TTC549 (cell line): ENCODE data around the gene TTPAL.

ENCODE experiments used
- FAIRE-seq: peaks from 2 replicates; lab custom pipeline; 2012; peaks lifted over from hg19 to GRCh38; lab: Jason Lieb, UNC

The TTPAL gene

DNA sequence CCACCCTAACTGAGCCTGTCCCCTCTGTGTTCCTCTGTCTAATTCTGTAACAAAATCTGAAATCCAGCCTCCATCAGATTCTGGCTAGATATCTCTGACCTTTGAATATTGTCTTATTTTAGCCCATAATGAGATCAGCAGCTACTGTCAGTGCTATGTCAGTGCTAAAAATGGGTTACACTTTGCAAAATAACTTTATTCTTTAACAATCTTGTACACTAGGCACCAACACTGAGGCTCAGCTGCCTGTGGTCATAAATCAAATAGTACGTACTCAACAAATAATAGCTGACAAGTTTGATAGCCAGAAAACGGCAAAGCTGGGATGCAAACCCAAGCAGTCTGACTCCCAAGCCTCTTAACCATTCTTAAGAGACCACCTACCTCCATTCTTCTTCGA lies 22.1 kb downstream of the TTPAL start:
- no peak for FAIRE-seq

DNA sequence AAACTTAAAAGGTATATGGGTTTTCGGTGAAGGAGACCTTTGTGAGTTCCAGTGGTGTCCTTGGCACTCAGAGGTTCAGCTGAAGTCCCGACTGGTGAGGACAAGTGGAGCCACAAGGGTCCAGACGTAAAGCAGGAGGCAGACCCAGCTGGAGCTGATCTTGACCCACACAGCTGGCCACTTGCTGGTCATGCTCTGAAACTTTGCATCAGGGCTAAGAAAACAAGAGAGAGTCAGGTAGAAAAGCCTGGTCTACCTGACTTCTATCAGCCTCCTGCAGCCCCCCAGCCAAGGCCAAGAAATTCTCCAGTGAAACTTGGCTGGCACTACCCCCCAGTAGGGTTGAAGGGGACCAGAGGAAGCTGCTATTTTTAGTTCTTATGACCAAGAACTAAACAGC lies 24.5 kb downstream of the TTPAL start:
- FAIRE-seq = no peak

DNA sequence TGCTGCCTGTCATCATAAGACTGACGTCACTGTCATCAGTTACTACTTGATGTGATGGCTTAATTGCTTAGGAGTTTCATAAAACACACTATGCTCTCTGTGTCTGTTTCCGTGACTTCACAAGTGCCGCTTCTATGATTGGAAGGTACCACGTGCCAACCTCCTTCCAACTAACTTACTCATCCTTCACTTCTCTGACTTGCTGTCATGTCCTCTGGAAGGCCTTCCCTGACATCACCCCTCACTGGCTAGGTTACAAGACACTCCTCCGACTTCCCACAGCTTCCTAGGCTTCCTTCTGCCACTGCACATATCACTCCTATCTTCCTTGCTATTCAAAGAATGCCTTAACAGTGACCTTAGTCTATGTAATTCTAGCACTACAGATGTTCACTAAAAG lies 25.8 kb downstream of the TTPAL start:
- no peak for FAIRE-seq

DNA sequence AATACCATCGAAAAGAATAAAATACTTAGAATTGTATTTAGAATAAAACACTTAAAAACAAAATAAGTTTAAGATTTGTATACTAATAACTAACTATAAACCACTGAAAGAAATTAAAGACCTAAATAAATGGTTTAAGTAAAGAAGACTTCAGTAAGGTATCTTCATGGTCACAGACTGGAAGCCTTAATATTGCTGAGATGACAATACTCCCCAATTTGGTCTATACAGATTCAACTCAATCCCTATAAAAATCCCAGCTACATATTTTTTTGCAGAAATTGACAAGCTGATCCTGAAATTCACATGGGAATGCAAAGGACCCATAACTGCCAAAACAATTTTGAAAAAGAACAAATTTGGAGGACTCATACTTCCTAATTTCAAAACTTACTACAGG lies 27.3 kb downstream of the TTPAL start:
- no peak for FAIRE-seq

DNA sequence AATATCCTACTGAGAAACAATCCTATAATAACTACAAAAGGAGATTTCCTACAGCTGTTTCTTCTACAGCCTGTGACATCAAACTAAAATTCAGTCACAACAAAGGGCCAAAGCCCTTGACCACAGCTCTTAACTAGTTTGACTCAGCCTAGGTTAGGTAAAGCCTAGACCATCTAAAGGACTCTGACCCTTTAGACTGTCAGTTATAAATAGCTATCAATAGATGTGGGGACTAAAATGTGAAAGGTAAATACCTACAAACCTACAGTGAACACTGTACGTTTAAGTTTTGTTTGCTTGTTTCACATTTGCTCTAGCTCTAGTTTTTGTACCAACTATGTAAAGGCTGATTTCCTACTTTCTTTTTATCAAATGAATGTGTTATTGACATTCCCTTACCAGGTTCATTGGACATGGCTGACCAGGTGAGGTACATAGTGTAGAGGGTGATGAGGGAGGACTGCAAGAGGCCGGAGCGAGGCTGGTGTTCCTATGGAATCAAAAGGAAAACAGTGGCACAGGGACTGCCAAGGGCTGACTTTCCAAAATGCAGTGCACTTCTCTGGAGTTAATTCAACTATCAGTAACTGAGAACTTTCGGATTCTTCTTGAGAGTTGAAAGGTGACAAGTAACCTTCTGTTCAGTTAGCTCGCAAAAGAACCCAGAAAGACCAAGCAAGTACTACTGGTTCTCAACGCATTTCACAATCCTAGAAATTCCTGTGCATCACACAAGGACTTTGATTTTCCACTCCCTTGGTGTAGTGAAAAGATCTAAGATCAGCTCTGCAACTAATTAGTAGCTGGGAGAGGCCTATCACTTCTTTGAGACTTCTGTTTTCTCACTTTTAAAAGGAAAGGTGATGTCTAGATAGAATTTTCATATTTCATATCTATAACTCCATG lies 29.0 kb downstream of the TTPAL start:
- no peak for FAIRE-seq

DNA sequence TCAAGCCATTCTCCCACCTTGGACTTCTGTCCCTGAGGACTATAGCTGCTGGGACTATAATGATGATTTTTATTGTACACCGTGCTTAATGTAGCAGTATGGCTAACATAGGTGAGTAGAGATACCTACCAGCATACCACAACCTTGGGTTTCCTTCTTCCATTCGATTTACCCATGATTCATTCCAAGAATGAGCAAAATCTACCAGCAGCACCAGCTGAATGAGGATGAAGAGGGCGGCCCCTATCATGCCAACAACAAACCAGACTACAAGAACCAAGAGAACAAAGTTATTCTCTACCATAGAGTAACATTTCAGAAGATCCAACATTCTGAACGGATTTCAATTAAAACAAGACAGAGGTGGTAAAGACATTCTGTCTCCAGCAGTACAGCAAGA lies 34.1 kb downstream of the TTPAL start:
- no peak for FAIRE-seq

DNA sequence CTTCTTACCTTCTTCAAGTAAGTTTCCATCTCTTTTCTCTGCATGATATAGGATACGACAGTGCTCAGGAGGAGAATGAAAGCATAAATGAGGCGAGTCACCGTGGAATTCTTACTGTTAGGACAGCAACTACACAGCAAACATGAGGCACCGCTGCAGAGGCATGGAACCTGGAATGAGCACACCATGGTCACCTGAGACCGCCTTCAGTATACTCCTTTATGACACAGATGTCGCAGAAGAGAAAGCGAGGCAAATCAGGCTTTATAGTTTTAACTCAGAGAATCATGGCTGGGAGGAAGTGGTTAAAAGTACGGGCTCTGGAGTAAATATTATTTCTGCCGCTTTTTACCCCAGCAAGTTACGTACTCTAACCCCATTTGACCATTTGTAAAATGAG lies 38.2 kb downstream of the TTPAL start:
- FAIRE-seq = no peak

DNA sequence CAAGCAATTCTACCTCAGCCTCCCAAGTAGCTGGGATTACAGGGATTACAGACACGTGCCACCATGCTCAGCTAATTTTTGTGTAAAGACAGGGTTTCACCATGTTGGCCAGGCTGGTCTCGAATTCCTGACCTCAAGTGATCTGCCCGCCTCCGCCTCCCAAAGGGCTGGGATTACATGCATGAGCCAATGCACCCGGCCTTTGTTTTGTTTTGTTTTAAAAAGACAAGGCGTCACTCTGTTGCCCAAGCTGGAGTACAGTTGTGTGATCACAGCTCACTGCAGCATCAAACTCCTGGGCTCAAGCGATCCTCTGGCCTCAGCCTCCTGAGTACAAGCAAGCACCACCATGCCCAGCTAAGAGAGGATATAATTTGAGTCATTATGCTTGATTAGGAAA lies 40.8 kb downstream of the TTPAL start:
- no peak for FAIRE-seq

DNA sequence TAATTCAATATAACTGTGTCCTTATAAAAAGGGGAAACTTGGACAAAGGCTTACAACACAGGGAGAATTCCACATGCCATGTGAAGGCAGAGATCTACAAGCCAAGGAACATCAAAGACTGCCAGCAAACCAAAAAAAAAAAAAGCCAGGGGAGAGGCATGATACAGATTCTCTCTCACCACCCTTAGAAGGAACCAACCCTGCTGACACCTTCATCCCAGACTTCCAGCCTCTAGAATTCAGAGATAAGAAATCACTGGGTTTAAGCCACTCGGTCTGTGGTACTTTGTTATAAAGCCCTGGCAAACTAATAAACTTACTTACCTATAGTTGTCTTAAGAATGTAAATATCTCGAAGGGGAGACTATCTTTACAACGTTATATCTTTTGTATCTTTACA lies 41.8 kb downstream of the TTPAL start:
- FAIRE-seq = no peak

DNA sequence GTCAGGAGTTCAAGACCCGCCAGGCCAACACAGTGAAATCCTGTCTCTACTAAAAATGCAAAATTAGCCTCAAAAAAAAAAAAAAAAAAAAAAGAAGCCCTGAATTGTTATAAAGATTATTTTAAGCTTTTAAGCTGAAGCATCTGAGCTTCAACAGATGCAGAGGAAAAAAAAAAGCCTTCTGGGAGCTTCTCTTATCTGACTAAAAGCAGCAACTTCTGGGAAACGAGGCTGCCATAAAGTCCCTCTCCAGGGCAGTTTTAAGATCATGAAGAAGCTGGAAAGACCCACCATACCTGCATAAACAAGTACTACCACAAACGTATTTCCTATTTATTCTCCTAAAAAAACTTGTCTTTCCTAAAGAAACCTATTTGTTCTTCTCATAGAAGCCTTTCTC lies 42.6 kb downstream of the TTPAL start:
- no peak for FAIRE-seq

DNA sequence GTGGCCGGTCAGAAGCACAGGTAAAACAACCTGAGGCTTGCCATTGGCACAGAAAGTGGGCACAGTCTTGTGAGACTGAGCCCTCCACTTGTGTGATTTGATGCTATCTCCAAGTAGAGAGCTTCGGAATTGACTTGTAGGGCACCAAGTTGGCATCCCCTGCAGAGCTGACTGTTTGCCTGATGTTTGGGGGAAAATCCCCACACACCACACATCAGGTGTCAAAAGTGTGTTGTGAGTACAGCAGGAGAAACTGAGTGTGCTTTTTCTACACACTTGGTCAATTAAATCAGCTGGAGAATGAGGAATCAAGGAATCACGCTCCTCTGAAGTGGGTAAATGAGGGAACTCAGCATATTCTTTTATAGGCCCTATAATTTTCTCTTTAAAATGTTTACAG lies 45.2 kb downstream of the TTPAL start:
- FAIRE-seq = no peak

DNA sequence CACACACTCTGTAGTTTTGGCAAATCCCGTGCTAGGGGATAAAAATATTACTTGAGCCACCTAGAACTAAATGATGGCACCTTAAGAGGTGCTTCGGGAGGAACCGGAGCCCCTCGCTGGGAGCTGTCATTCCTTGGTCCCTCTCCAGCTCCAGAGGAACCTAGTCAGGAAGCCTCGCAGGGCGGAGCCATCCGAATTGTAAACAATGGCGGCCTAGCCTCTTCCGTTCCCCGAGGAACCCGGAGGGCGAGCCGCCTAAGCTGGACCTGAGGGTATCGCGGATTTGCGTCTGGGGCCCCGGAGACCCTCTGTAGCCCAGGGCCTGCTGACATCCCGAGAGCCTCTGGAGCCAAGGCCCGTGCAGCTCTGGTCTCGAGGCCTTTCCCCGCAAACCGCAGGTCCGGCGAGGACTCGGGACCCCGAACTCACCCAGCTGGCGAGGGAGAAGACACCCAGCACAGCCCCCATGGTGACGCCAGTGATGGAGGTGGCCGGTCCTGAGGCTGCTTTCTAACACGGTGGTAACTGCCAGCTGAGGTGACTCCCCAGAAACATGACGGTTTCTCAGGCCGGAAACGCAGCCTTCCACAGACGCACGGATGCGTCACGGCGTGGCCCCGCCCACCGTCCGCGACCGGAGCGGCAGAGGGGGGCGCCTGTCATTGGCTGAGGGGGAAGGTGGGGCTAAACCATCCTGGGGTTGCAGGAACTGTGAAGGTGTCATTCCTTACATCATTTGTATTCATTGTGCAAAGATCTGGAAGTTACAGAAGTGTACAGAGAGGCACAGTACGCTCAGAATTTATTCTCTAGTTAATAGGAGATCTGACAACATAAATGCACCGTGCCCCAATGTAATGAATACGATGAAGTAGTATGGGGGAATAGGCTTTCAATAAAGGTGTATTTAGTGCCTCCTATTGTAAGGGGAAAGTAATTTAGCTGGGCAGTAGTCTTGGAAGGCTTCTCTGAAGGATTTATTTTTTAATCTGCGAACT lies 46.1 kb downstream of the TTPAL start, which contains the start of gene SERINC3:
Gene SERINC3, minus strand, starts transcription at position 587 of the 998 bp plus-strand sequence. Its CDS starts 119 bp downstream, at position 468.
- FAIRE-seq = peak; percentile 53

DNA sequence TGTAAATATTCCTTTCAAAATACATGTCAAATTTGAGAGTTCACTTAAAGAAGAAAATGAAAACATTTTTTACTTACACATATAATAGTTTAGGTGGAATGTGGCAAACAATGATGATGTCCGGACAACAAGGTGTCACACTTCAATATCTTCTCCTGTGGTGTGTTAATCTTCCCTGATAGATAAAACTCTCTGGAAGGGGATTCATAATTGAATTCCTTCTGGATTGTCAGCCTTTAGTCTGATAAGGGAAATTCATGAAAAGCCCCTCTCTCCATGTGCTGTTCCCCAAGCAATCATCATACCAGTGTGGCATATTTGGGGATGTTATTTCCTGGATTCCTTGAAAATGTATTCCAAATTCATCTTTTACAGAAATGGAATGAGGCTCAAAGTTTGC lies 47.2 kb downstream of the TTPAL start:
- FAIRE-seq = no peak

DNA sequence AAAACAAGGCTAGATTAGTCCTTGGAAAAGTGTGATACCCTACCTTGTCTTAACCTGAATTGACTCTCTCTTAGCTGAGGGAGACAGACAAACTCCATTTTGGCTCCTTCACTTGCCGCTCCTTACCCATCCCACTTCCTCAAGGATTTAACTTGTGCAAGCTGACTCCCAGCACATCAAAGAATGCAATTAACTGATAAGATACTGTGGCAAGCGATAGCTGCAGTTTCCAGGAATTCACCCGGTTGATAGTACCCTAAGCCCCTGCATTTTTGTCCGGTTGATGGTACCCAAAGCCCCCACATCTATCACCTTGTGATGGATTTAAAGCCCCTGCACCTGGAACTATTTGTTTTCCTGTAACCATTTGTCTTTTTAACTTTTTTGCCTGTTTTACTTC lies 48.1 kb downstream of the TTPAL start:
- no peak for FAIRE-seq

DNA sequence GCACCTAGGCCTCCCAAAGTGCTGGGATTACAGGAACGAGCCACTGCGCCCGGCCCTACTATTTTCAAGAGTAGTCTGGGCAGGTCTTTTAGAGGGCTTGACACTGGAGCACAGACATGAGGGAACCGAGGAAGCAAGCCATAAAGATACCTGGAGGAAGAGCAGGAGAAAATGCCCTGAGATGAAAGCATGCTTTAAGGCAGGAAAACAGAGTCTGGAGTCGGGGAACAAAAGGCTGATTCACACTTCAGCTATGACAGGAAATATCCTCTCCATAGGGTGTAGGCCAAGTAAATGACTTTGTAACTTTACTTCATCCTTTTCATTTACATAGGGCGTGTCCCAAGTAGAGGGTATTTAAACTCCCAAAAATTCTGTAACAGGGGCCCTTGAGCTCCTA lies 50.5 kb downstream of the TTPAL start:
- FAIRE-seq = no peak

DNA sequence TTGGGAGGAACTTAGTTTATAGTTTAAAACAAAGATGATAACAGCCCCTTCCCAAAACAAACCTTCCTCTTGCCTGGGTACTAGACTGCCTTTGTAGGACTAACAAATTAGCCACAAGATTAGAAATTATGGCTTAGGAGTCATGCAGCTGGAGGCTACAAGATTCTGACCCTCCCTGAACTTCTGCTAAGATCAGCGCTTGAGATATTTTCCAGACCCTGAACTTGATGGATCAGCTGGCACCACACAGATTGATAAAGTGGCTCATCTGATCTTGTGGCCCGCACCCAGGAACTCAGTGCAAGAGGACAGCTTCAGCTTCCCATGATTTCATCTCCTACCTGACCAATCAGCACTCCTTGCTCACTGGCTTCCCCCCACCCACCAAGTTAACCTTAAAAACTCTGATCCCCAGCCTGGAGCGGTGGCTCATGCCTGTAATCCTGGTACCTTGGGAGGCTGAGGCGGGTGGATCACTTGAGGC lies 52.1 kb downstream of the TTPAL start:
- no peak for FAIRE-seq

DNA sequence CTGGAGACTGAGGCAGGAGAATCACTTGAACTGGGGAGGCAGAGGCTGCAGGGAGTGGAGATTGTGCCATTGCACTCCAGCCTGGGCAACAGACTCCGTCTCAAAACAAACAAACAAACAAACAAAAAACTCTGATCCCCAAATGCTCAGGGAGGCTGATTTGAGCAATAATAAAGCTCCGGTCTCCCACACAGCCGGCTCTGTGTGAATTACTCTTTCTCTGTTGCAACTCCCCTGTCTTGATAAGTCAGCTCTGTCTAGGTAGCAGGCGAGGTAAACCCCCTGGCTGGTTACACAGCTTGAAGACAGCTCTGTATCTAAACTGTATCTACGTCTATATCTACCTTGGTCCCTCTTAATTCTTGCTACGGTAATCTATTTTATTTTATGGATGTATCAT lies 52.6 kb downstream of the TTPAL start:
- no peak for FAIRE-seq

DNA sequence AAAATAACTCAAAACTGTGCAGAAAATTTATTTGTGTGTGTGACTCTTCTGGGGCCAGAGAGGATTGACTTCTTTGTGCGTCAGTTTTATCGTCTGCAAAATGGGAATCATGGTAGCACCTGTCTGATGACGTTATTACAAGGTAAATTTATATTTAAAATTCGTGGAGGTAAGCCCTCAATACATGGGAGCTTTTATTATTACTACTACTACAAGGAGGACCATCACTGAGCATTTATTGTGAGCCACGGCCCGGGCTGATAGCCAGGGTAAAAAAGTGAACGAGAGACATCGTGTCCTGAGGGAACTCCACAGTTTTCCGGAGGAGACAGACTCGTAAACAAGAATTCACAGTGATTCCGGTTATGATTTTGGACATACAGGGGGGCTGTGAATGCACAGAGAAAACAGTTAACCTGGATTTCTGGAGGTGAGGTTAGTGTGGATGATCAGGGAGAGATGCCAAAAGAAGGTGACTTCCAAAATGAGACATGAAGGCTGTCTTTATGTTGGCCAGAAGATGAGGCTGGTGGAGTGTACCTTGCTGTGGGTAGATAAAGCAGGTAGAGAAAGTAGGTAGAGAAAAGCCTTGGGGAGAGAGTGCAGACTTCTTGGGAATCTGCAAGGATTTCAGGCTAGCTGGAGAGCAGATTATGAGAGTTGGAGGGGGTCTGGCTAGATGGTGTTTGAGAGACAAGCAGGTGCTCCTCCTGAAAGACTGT lies 56.7 kb downstream of the TTPAL start:
- FAIRE-seq = no peak

DNA sequence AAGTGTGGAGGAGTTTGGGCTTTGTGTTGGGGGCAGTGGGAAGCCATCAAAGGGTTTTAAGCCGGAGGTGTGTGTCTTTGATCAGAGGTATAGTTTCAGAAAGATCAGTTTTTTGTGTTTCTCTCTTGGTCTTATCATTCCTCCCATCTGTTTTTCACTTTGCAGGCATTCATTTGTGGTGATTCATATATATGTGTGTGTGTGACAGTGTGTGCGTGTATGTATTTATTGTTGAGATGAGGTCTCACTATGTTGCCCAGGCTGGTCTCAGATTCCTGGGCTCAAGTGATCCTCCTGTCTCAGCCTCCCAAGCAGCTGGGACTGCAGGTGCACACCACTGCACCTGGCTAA lies 57.3 kb downstream of the TTPAL start:
- no peak for FAIRE-seq

DNA sequence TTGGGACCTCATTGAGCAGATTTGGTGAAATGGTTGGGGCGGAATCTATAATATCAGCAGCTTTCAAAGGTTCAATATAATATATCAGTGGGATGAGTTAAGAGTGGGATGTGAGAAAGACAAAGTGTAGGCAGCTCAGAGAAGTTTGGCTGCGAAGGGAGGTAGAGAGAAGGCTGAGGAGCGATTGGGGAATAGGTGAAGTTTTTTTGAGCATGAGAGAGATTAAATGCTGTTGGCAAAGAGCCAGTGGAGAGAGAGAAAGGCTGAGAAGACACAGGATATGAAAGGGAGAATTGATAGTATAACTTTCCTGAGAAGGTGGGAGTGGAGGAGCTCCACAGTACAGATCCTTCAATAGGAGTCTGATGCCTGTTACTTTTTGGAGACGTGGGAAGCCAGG lies 58.3 kb downstream of the TTPAL start:
- no peak for FAIRE-seq

DNA sequence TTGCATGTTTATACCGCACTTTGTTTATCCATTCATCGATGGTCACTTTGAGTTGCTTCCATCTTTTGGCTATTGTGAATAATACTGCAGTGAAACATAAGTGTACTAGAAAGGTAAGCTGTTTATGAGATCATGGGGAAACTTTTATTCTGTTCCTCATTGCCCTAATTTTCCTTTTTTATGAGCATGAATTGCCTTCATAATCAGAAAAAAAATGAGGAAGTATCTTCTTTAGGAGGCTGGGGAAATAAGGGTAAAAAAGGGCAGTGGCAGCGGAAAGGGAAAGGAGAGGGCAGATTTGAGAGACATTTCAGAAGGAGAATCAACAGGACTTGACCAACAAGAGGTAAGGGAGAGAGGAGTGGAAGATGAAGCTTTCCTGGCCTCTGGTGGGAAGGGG lies 60.5 kb downstream of the TTPAL start:
- no peak for FAIRE-seq

DNA sequence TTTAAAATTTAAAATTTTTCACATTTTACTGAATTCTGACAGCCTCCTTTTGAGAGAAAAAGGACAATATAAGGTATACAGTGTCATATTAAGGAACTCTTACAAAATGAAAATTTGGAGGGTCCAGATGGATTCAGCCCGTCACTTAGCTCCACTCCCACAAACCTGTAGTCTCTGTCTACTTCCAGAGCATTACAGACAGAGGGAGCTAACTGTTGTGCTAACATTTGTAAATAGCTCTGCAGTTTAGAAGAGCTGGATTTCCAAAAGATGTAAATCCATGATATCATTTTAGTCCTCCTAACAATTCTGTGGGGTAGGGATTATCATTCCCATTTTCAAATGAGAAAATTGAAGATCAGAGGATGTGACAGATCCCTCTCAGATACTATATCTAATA lies 62.3 kb downstream of the TTPAL start:
- no peak for FAIRE-seq
